ENCODE measurements around the gene TP53I3.

TP53I3 gene

GRCh38 chr2:24051833-24052232 is 32.8 kb downstream of the TP53I3 start:
- H3K79me1 ChIP-seq (ENCODE audit: low read depth, low read length) = peaks cover 4% of the 10 kb centered on the region
- no peak overlapping the region for H2AK5ac ChIP-seq (ENCODE audit: low read depth, low read length)
- H3K9ac ChIP-seq (ENCODE audit: low read depth, low read length, poor library complexity) = no peak overlapping the region
- H3K4me3 ChIP-seq (ENCODE audit: low read length in 2 of 2) = no peak overlapping the region
- no peak overlapping the region for H2AFZ ChIP-seq (ENCODE audit: low read length)
- H4K91ac ChIP-seq (ENCODE audit: low read depth, low read length, poor library complexity) = no peak overlapping the region
- no peak overlapping the region for H3K14ac ChIP-seq (ENCODE audit: low read length)
- H4K8ac ChIP-seq (ENCODE audit: low read depth, low read length) = no peak overlapping the region
- H3K27ac ChIP-seq (replicated peaks; ENCODE audit: low read length) = no peak overlapping the region
- no peak overlapping the region for H2BK5ac ChIP-seq (ENCODE audit: low read length)
- no peak overlapping the region for H3K18ac ChIP-seq (ENCODE audit: low read length)
- H2BK120ac ChIP-seq (ENCODE audit: low read depth, low read length) = no peak overlapping the region
- DNase-seq (ENCODE audit: low spot score) = no peak
- no peak overlapping the region for H3K23ac ChIP-seq (ENCODE audit: low read depth, low read length, poor library complexity)
- peaks cover 0 to 8% (median 0%) of the 10 kb centered on the region in 3 experiments for H3K27me3 ChIP-seq (ENCODE audit: control insufficient read depth in 3 of 3, insufficient read depth in 3 of 3, low read depth in 1 of 3, low read length in 3 of 3)
- no peaks in the 10 kb centered on the region for H3K36me3 ChIP-seq (replicated peaks in 1 of 2; ENCODE audit: control insufficient read depth in 2 of 2, insufficient read depth in 2 of 2, low read length in 2 of 2)
- H2BK12ac ChIP-seq (ENCODE audit: low read length) = no peak overlapping the region
- H3K9me3 ChIP-seq (replicated peaks in 1 of 2; ENCODE audit: control insufficient read depth in 2 of 2, insufficient read depth in 1 of 2, low read depth in 1 of 2, low read length in 2 of 2) = no peaks in the 10 kb centered on the region
- no CpG with 5 or more reads among the region's 8 CpGs for WGBS, 2 donors (ENCODE audit: extremely low coverage in 2 of 2, insufficient read length in 2 of 2, insufficient replicate concordance in 1 of 2)
- no peak overlapping the region for H3K4ac ChIP-seq (ENCODE audit: low read length)
- peaks cover 2 to 5% of the 10 kb centered on the region in 2 donors for H3K4me1 ChIP-seq (ENCODE audit: control insufficient read depth in 2 of 2, insufficient read depth in 1 of 2, low read depth in 1 of 2, low read length in 2 of 2)
- no peak overlapping the region for H3K4me2 ChIP-seq (ENCODE audit: insufficient read depth, low read length, poor library complexity, severe bottlenecking)
- no peak overlapping the region for H2BK15ac ChIP-seq (ENCODE audit: low read length)

DNA sequence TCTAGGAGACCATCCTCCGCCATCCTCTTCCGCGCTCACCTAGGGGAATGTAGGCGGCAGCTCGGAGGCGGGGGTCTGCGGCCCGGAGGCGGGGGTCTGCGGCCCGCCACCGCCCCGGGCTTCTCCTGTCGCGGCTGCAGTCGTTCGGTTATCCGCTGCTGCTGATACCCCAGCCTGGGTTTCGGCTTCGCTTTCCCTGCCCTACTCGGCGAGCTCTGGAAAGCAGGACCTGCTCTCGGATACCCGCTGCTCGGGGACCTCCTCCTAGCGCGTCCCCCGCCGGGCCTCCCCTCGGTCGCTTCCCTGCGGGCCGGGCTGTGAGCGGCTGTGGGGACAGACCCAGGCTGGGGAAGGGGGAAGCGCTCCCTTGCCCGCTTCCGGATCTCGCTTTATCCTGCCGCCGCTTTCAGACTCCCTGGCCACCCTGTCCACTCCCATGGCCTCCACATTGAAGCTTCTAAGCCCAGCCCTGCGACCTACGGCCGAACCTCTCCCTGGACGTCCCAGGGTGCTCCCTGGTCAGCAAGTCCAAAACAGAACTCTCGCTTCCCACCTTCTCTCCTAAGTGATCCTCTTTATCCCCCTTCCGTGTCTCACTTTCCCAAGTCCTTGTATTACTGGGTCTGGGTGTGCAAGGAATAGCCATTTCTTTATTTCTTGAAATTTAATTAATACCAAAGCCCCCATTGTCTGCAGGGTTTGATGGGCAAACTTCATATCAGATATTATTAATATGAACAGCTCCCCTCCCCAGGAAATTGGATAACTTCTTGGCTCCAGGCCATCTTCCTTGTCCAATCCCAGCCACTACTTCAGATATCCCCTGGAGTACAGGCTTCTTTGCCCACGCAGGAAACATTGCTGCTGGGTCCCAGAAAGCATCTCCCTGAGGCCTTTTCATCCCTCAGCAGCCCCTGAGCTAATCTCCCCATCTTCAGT is 34.3 kb downstream of the TP53I3 start:
- Histone ChIP-seq H2AK5ac (ENCODE audit: low read depth, low read length) (no peak overlapping the region), H3K27ac (replicated peaks; ENCODE audit: low read length) (no peak overlapping the region), H2BK120ac (ENCODE audit: low read depth, low read length) (no peak overlapping the region), H3K14ac (ENCODE audit: low read length) (peak overlapping the region; percentile 77), H3K4ac (ENCODE audit: low read length) (no peak overlapping the region), H3K4me3 (ENCODE audit: low read length in 2 of 2) (peak overlapping the region; percentile 68 to 91), H3K27me3 (ENCODE audit: control insufficient read depth in 3 of 3, insufficient read depth in 3 of 3, low read depth in 1 of 3, low read length in 3 of 3) (peaks cover 0 to 8% (median 0%) of the 10 kb centered on the region in 3 experiments), H3K36me3 (replicated peaks in 1 of 2; ENCODE audit: control insufficient read depth in 2 of 2, insufficient read depth in 2 of 2, low read length in 2 of 2) (no peaks in the 10 kb centered on the region), H3K4me1 (ENCODE audit: control insufficient read depth in 2 of 2, insufficient read depth in 1 of 2, low read depth in 1 of 2, low read length in 2 of 2) (peaks cover 2 to 5% of the 10 kb centered on the region in 2 donors), H3K9ac (ENCODE audit: low read depth, low read length, poor library complexity) (peak overlapping the region; percentile 73), H3K79me1 (ENCODE audit: low read depth, low read length) (peaks cover 4% of the 10 kb centered on the region), H3K23ac (ENCODE audit: low read depth, low read length, poor library complexity) (peak overlapping the region; percentile 69), H4K91ac (ENCODE audit: low read depth, low read length, poor library complexity) (peak overlapping the region; percentile 68), H3K18ac (ENCODE audit: low read length) (peak overlapping the region; percentile 88), H2BK5ac (ENCODE audit: low read length) (peak overlapping the region; percentile 83), H3K9me3 (replicated peaks in 1 of 2; ENCODE audit: control insufficient read depth in 2 of 2, insufficient read depth in 1 of 2, low read depth in 1 of 2, low read length in 2 of 2) (no peaks in the 10 kb centered on the region), H2AFZ (ENCODE audit: low read length) (peak overlapping the region; percentile 98), H3K4me2 (ENCODE audit: insufficient read depth, low read length, poor library complexity, severe bottlenecking) (peak overlapping the region; percentile 89), H4K8ac (ENCODE audit: low read depth, low read length) (no peak overlapping the region), H2BK15ac (ENCODE audit: low read length) (peak overlapping the region; percentile 8), H2BK12ac (ENCODE audit: low read length) (no peak overlapping the region)
- no CpG with 5 or more reads among the region's 47 CpGs for WGBS, 2 donors (ENCODE audit: extremely low coverage in 2 of 2, insufficient read length in 2 of 2, insufficient replicate concordance in 1 of 2)
- peak; percentile 23 for DNase-seq (ENCODE audit: low spot score)

GRCh38 chr2:24049485-24050021 is 35.1 kb downstream of the TP53I3 start, which contains the start of gene FKBP1B:
FKBP1B (plus strand) TSS chr2:24049741; CDS start chr2:24049850, 109 bp downstream.
- Histone ChIP-seq H3K23ac (ENCODE audit: low read depth, low read length, poor library complexity) (peak within 1 kb of the TSS; percentile 69), H3K27ac (replicated peaks; ENCODE audit: low read length) (no peak within 1 kb of the TSS)
- WGBS, 2 donors (ENCODE audit: extremely low coverage in 2 of 2, insufficient read length in 2 of 2, insufficient replicate concordance in 1 of 2) = no CpG with 5 or more reads among the region's 52 CpGs

More at GRCh38 chr2:24049485-24050021, 35.1 kb downstream of the TP53I3 start, which contains the start of gene FKBP1B:
- Histone ChIP-seq H2AFZ (ENCODE audit: low read length) (peak within 1 kb of the TSS; percentile 98), H3K79me1 (ENCODE audit: low read depth, low read length) (peaks cover 4% of the 10 kb centered on the region), H3K4me3 (ENCODE audit: low read length in 2 of 2) (peak within 1 kb of the TSS; percentile 68 to 91), H3K9me3 (replicated peaks in 1 of 2; ENCODE audit: control insufficient read depth in 2 of 2, insufficient read depth in 1 of 2, low read depth in 1 of 2, low read length in 2 of 2) (no peaks in the 10 kb centered on the region), H3K4me1 (ENCODE audit: control insufficient read depth in 2 of 2, insufficient read depth in 1 of 2, low read depth in 1 of 2, low read length in 2 of 2) (peaks cover 2 to 5% of the 10 kb centered on the region in 2 donors), H3K18ac (ENCODE audit: low read length) (peak within 1 kb of the TSS; percentile 88), H4K91ac (ENCODE audit: low read depth, low read length, poor library complexity) (peak within 1 kb of the TSS; percentile 68), H3K9ac (ENCODE audit: low read depth, low read length, poor library complexity) (peak within 1 kb of the TSS; percentile 73), H3K4ac (ENCODE audit: low read length) (no peak within 1 kb of the TSS), H2AK5ac (ENCODE audit: low read depth, low read length) (no peak within 1 kb of the TSS), H4K8ac (ENCODE audit: low read depth, low read length) (no peak within 1 kb of the TSS), H3K14ac (ENCODE audit: low read length) (peak within 1 kb of the TSS; percentile 77), H2BK12ac (ENCODE audit: low read length) (no peak within 1 kb of the TSS), H2BK15ac (ENCODE audit: low read length) (peak within 1 kb of the TSS; percentile 8), H3K4me2 (ENCODE audit: insufficient read depth, low read length, poor library complexity, severe bottlenecking) (peak within 1 kb of the TSS; percentile 89), H2BK120ac (ENCODE audit: low read depth, low read length) (no peak within 1 kb of the TSS), H2BK5ac (ENCODE audit: low read length) (peak within 1 kb of the TSS; percentile 83), H3K27me3 (ENCODE audit: control insufficient read depth in 3 of 3, insufficient read depth in 3 of 3, low read depth in 1 of 3, low read length in 3 of 3) (peaks cover 0 to 8% (median 0%) of the 10 kb centered on the region in 3 experiments), H3K36me3 (replicated peaks in 1 of 2; ENCODE audit: control insufficient read depth in 2 of 2, insufficient read depth in 2 of 2, low read length in 2 of 2) (peaks cover 0 to 1% of the 10 kb centered on the region in 2 donors)
- peak; percentile 63 for DNase-seq (ENCODE audit: low spot score)

Data from neuronal stem cell (in vitro differentiated cells).